HAP-1 (cell line): ENCODE measurements around the gene SFXN1.
"Not testable (repeated sequence)": the region's sequence is repeated elsewhere in the genome, so short reads cannot be mapped to it uniquely, and the experiment has no call there.

Experiments used
- DNase-seq, 2 experiments: peaks; one replicate each; pipeline ENCODE4 v3.0.0-alpha.2; 2016 to 2020; ENCODE audit warnings: low spot score in 2 of 2
- H3K27me3 ChIP-seq: fragments of 250-450 bp; sonication (Bioruptor Pico); 2 replicates; pipeline ENCODE4 v1.5.1; 2020; ENCODE audit warnings: low read depth, mild to moderate bottlenecking, moderate library complexity
- H3K36me3 ChIP-seq: fragments of 250-450 bp; sonication (Bioruptor Pico); replicated peaks from 2 replicates; pipeline ENCODE4 v1.5.1; 2020; ENCODE audit warnings: mild to moderate bottlenecking
- H3K4me1 ChIP-seq: fragments of 250-450 bp; sonication (Bioruptor Pico); 2 replicates; pipeline ENCODE4 v1.5.1; 2020; ENCODE audit warnings: mild to moderate bottlenecking
- H3K4me3 ChIP-seq: fragments of 250-450 bp; sonication (Bioruptor Pico); 2 replicates; pipeline ENCODE4 v1.5.1; 2020; ENCODE audit warnings: mild to moderate bottlenecking, moderate library complexity
- H3K9me3 ChIP-seq: fragments of 250-450 bp; sonication (Bioruptor Pico); 2 replicates; pipeline ENCODE4 v1.5.1; 2020; ENCODE audit warnings: mild to moderate bottlenecking, moderate library complexity
- in situ Hi-C: fragments of 300-500 bp; cut with MboI; formaldehyde crosslinking; loops from 3 replicates; pipeline ENCODE4 v1.14.3; 2020; ENCODE audit warnings: low sequenced_read_pairs, inconsistent platforms, mixed read lengths

SFXN1 gene

GRCh38 chr5:175520873-175521272, 42.5 kb downstream of the SFXN1 start:
- Histone ChIP-seq H3K4me1 (no peaks in the 10 kb centered on the region), H3K36me3 (peaks cover 88% of the 10 kb centered on the region), H3K4me3 (no peak overlapping the region), H3K9me3 (no peaks in the 10 kb centered on the region), H3K27me3 (no peaks in the 10 kb centered on the region)
- DNase-seq: no peak
- in situ Hi-C loops: no loop called here

GRCh38 chr5:175521313-175521833, 43.0 kb downstream of the SFXN1 start:
- Histone ChIP-seq H3K36me3 (peaks cover 88% of the 10 kb centered on the region), H3K27me3 (no peaks in the 10 kb centered on the region), H3K4me1 (no peaks in the 10 kb centered on the region), H3K9me3 (no peaks in the 10 kb centered on the region), H3K4me3 (no peak overlapping the region)
- in situ Hi-C loops: no loop called here
- DNase-seq: no peak

GRCh38 chr5:175523292-175523691, 44.9 kb downstream of the SFXN1 start:
- H3K4me1 ChIP-seq: no peaks in the 10 kb centered on the region
- peaks cover 84% of the 10 kb centered on the region for H3K36me3 ChIP-seq
- in situ Hi-C loops: no loop called here
- H3K4me3 ChIP-seq: no peak overlapping the region
- no peaks in the 10 kb centered on the region for H3K9me3 ChIP-seq
- DNase-seq: no peak
- no peaks in the 10 kb centered on the region for H3K27me3 ChIP-seq

- in situ Hi-C loops: no loop called here
Observed at GRCh38 chr5:175524211-175524610, 45.9 kb downstream of the SFXN1 start.

GRCh38 chr5:175526691-175527090, 48.3 kb downstream of the SFXN1 start:
- no peak for DNase-seq
- Histone ChIP-seq H3K4me3 (no peak overlapping the region), H3K36me3 (peaks cover 70% of the 10 kb centered on the region), H3K9me3 (no peaks in the 10 kb centered on the region), H3K27me3 (no peaks in the 10 kb centered on the region), H3K4me1 (no peaks in the 10 kb centered on the region)
- in situ Hi-C loops: no loop called here

More at GRCh38 chr5:175524211-175524610, 45.9 kb downstream of the SFXN1 start:
- no peaks in the 10 kb centered on the region for H3K27me3 ChIP-seq
- DNase-seq: no peak
- H3K4me3 ChIP-seq: no peak overlapping the region
- H3K36me3 ChIP-seq: peaks cover 82% of the 10 kb centered on the region
- H3K9me3 ChIP-seq: no peaks in the 10 kb centered on the region
- H3K4me1 ChIP-seq: no peaks in the 10 kb centered on the region

- H3K4me3 ChIP-seq: no peak overlapping the region
- H3K36me3 ChIP-seq: peaks cover 32% of the 10 kb centered on the region
- in situ Hi-C loops: loop anchor here (5.0 kb wide), 1 partner anchor 166 kb away; no protein-coding TSS in a partner anchor
- DNase-seq: no peak
- H3K4me1 ChIP-seq: no peaks in the 10 kb centered on the region; the same call in 1 of the 2 replicates
- H3K9me3 ChIP-seq: no peaks in the 10 kb centered on the region
- H3K27me3 ChIP-seq: no peaks in the 10 kb centered on the region
Observed at GRCh38 chr5:175531361-175531760, 53.0 kb downstream of the SFXN1 start.

GRCh38 chr5:175534070-175534932, 55.9 kb downstream of the SFXN1 start:
- Histone ChIP-seq H3K36me3 (peaks cover 9% of the 10 kb centered on the region), H3K9me3 (no peaks in the 10 kb centered on the region), H3K27me3 (no peaks in the 10 kb centered on the region), H3K4me3 (no peak overlapping the region), H3K4me1 (no peaks in the 10 kb centered on the region; the same call in 1 of the 2 replicates)
- in situ Hi-C loops: loop anchor here (5.0 kb wide), 1 partner anchor 163 kb away; no protein-coding TSS in a partner anchor
- peak; percentile 80 to 88 for DNase-seq

- H3K4me1 ChIP-seq, in situ Hi-C loops, H3K9me3 ChIP-seq, H3K36me3 ChIP-seq, H3K4me3 ChIP-seq, H3K27me3 ChIP-seq, DNase-seq: not testable (repeated sequence)
Observed at GRCh38 chr5:175535331-175535730, 57.0 kb downstream of the SFXN1 start.

GRCh38 chr5:175535796-175536195, 57.4 kb downstream of the SFXN1 start:
- no peaks in the 10 kb centered on the region for H3K9me3 ChIP-seq
- in situ Hi-C loops: no loop called here
- no peaks in the 10 kb centered on the region for H3K27me3 ChIP-seq
- H3K4me3 ChIP-seq: no peak overlapping the region
- DNase-seq: no peak
- no peaks in the 10 kb centered on the region; the same call in 1 of the 2 replicates for H3K4me1 ChIP-seq
- no peaks in the 10 kb centered on the region for H3K36me3 ChIP-seq

GRCh38 chr5:175538576-175538975, 60.2 kb downstream of the SFXN1 start:
- Histone ChIP-seq H3K9me3 (no peaks in the 10 kb centered on the region), H3K36me3 (no peaks in the 10 kb centered on the region), H3K27me3 (peaks cover 9% of the 10 kb centered on the region; the same call in 1 of the 2 replicates), H3K4me3 (no peak overlapping the region), H3K4me1 (no peaks in the 10 kb centered on the region; the same call in 1 of the 2 replicates)
- in situ Hi-C loops: no loop called here
- DNase-seq: no peak

- no peaks in the 10 kb centered on the region for H3K4me1 ChIP-seq
- no peak for DNase-seq
- peaks cover 16% of the 10 kb centered on the region for H3K27me3 ChIP-seq
- no peaks in the 10 kb centered on the region for H3K9me3 ChIP-seq
- in situ Hi-C loops: loop anchor here (5.0 kb wide), 1 partner anchor 177 kb away; no protein-coding TSS in a partner anchor
- H3K36me3 ChIP-seq: no peaks in the 10 kb centered on the region
- H3K4me3 ChIP-seq: no peak overlapping the region
Observed at GRCh38 chr5:175539936-175540335, 61.6 kb downstream of the SFXN1 start.

GRCh38 chr5:175541264-175541663, 62.9 kb downstream of the SFXN1 start:
- DNase-seq: no peak
- H3K4me1 ChIP-seq: no peaks in the 10 kb centered on the region
- H3K4me3 ChIP-seq: no peak overlapping the region
- H3K36me3 ChIP-seq: no peaks in the 10 kb centered on the region
- H3K27me3 ChIP-seq: peaks cover 23% of the 10 kb centered on the region
- no peaks in the 10 kb centered on the region for H3K9me3 ChIP-seq
- in situ Hi-C loops: loop anchor here (5.0 kb wide), 1 partner anchor 176 kb away; no protein-coding TSS in a partner anchor

- Histone ChIP-seq H3K36me3 (no peaks in the 10 kb centered on the region), H3K4me1 (peaks cover 1% of the 10 kb centered on the region), H3K9me3 (no peaks in the 10 kb centered on the region), H3K27me3 (peaks cover 35% of the 10 kb centered on the region), H3K4me3 (no peak overlapping the region)
- in situ Hi-C loops: loop anchor here (5.0 kb wide), 1 partner anchor 175 kb away; no protein-coding TSS in a partner anchor
- DNase-seq: no peak
Observed at GRCh38 chr5:175542232-175542965, 64.0 kb downstream of the SFXN1 start.

GRCh38 chr5:175542966-175543235, 64.5 kb downstream of the SFXN1 start:
- Histone ChIP-seq H3K4me1 (peaks cover 4% of the 10 kb centered on the region), H3K27me3 (peaks cover 36% of the 10 kb centered on the region), H3K36me3 (no peaks in the 10 kb centered on the region), H3K9me3 (no peaks in the 10 kb centered on the region), H3K4me3 (no peak overlapping the region)
- no peak for DNase-seq
- in situ Hi-C loops: loop anchor here (5.0 kb wide), 1 partner anchor 174 kb away; no protein-coding TSS in a partner anchor
